Adrenal gland (tissue), 5 donors: ENCODE data around the gene CCL8.

Experiments
- CTCF ChIP-seq, 6 experiments: fragments of 450-650 bp in 4 of 6; fragments of 200-600 bp in 2 of 6; sonication (generic) in 1 of 6; IDR thresholded peaks; 1 replicate in 5 of 6; 2 replicates in 1 of 6; pipeline versions ENCODE4 v1.5.1 to v1.8.0; 2016 to 2021; ENCODE audit warnings: antibody characterized with exemption in 6 of 6, mild to moderate bottlenecking in 2 of 6, moderate library complexity in 1 of 6
- POLR2A ChIP-seq, 2 donors: fragments of 450-650 bp; IDR thresholded peaks; one replicate each; pipeline ENCODE4 v1.6.1; 2017; ENCODE audit warnings: antibody characterized with exemption in 2 of 2, mild to moderate bottlenecking in 2 of 2, moderate library complexity in 1 of 2
- donor health status: DM: no; HTN: no; CAD: no.

GRCh38 chr17:34303606-34304005 lies 15.6 kb upstream of the CCL8 start:
- no peak for TF ChIP-seq POLR2A (IDR thresholded peaks at IDR 0.05)
- no peak for TF ChIP-seq CTCF (IDR thresholded peaks at IDR 0.05)
